GM12801 (cell line): ENCODE data around the gene ITPR3.

Source experiments
- TF ChIP-seq, protein P1 (sequence below): IDR thresholded peaks from one replicate; pipeline ENCODE4 v1.5.1; 2011; ENCODE audit warnings: control low read depth; ENCODE audit not compliant: insufficient read length; ENCODE audit errors: extremely low read depth

The ITPR3 gene

DNA sequence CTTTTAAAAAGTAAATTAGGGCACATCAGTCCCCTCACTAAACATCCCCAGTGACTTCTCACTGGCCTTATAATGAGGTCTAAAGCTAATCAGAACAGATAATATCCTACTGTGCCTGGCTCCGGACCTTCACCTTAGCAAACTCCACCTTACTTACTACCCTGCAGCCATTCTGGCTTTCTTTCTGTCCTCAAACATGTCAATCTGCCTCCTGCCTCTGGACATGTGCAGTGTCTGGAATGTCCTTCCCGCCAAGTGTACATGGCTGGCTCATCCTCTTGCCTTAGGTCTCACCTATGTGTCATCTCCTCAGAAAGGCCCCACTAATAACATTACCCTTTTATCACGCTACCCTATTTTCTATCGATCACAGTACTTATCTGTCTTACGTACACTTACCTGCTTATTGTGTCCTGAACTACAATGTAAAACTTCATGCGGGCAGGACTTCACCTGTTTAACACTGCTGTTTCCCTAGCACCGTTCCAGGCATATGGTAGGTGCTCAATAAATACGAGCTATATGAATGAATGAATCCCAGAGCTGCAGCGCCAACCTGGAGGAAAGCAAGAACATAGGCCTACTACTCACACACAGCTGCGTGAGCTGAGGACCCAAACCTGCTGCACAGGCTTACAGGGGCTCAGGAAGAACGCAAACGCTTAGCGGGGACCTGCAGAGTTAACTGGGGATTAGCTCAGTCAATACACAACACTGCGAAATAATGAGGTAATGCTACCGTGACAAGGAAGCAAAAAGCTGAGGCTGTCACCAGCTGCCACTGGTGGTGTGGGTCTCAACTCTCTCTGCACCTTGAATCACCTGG lies 89.4 kb downstream of the ITPR3 start:
- TF ChIP-seq, protein P1, sequence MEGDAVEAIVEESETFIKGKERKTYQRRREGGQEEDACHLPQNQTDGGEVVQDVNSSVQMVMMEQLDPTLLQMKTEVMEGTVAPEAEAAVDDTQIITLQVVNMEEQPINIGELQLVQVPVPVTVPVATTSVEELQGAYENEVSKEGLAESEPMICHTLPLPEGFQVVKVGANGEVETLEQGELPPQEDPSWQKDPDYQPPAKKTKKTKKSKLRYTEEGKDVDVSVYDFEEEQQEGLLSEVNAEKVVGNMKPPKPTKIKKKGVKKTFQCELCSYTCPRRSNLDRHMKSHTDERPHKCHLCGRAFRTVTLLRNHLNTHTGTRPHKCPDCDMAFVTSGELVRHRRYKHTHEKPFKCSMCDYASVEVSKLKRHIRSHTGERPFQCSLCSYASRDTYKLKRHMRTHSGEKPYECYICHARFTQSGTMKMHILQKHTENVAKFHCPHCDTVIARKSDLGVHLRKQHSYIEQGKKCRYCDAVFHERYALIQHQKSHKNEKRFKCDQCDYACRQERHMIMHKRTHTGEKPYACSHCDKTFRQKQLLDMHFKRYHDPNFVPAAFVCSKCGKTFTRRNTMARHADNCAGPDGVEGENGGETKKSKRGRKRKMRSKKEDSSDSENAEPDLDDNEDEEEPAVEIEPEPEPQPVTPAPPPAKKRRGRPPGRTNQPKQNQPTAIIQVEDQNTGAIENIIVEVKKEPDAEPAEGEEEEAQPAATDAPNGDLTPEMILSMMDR: no peak

DNA sequence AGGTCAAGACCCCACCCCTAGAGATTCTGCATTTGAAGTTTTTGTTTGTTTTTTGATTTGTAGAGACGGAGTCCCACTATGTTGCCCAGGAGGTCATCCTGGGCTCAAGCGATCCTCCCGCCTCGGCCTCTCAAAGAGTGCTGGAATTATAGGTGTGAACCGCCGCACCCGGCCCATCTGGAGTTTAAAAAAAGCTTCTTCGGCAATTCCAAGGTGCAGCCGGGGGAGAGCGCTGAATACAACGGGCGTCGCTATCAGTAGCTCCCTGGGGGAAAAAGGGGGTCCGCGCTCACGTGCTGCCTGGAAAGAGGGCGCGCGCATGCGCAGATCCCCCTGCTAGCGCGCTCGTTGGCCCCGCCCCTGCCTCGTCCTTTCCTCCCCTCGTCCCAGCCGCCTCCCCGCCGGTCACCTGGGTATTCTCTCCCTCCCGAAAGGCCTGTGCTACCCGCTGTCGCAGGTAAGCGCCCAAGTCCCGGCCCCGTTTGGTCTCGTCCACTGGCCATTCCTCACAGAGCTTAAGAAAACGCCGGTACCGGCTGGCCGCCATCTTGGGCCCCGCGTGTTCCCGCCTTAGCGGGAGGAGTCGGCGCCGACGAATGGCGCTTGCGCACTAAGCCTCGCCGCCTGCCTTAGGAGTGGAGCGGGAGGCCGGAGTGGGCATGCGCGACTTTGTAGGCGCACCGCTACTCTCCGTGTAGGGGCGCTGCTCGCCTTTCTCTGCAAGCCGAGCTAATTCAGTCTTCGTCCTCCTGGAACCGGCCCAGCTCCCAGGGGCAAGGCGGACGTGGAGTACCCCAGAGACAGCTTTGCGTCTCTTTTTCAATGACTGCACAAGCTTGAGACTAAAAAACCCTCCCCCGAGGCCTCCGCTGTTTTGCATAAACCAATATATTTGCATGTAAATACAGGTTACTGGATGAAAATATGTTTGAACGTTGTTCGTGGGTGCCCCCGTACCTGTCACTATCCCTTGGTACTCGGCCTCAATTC lies 90.3 kb downstream of the ITPR3 start, which contains the start of gene UQCC2:
Gene UQCC2 (minus strand): TSS at position 561 of the 990 bp plus-strand sequence. CDS start 14 bp downstream, at position 547.
- TF ChIP-seq, protein P1: no peak

DNA sequence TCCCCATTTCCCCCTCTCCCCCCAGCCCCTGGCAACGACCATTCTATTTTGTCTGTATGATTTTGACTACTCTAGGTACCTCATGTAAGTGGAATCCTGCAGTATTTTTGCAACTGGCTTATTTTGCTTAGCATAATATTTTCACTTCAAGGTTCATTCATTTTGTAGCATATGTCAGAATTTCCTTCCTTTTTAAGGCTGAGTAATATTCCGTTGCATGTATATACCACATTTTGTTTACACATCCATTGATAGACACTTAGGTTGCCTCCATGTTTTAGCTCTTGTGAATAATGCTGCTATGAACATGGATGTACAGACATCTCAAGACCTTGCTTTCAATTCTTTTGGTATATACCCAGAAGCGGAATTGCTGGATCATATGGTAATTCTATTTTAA lies 91.8 kb downstream of the ITPR3 start:
- TF ChIP-seq, protein P1: no peak

DNA sequence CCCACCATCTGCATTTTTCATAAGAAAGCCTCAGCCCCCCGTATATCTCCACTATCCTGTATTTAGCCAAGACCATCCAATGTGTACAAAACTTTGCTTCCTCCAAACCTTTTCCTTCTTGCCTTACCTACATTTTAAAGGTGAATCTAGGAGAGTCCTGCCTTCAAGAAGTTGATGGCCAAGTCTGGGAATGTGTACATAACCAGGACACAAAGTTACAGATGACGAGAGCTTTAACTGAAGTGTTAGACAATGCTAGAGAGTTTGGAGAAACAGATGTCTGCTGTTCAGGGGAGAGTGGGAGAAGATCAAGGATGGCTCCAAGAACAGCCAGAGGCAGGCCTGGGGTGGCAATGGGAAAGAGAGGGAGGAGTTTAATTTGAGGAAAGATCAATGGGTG lies 92.7 kb downstream of the ITPR3 start:
- TF ChIP-seq, protein P1: no peak

DNA sequence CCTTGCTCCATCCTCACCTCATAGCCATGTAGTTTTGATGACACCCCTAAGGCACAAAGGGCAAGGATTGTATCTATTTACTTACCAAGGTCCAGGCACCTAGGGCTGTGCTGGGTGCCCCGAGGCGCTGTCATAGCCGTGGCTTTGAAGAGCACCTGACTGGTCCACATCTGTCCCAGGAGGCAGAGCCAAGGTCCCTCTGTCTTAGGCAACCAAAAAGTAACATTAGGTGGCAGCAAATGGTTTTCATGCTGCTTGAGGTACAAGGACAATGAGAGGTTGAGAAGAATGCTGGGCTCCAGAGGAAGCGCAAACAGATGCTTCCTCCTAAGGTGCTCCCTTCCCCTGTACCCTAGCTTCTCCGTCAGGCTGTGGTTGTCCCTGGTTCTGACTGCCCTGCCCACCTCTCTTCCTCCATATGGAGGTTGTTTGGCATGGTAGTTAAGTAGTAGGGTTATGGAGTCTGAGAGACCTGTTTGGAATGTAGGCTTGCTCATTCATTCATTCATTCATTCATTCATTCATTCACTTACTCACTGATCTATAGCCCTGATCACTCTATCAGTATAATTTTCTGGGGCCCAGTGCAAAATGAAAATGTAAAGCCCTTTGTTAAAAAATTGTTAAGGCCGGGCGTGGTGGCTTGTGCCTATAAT lies 93.4 kb downstream of the ITPR3 start:
- TF ChIP-seq, protein P1: no peak

DNA sequence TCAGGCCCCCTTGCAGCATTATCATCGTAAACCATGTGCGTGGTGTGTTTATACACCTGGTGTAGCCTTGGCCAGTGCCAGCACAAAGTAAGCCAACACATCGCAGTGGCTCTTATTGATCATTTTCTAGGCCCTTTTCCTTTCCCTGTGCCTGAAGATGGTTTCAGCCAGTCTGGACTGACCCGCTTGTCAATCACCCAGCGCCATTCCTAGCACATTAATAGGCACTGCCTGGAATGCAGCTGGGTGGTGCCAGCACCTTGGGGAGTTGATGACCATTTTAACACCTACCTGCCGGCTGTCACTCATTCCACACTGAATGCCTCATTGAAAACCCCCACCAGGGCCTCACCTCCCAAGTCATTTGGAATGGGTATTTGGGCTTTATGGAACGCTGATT lies 95.3 kb downstream of the ITPR3 start:
- TF ChIP-seq, protein P1: no peak
